ENCODE results near the gene C14orf132.

GRCh38 chr14:96031691-96032090 lies 7.5 kb upstream of the C14orf132 start:
- TF ChIP-seq, protein P1, sequence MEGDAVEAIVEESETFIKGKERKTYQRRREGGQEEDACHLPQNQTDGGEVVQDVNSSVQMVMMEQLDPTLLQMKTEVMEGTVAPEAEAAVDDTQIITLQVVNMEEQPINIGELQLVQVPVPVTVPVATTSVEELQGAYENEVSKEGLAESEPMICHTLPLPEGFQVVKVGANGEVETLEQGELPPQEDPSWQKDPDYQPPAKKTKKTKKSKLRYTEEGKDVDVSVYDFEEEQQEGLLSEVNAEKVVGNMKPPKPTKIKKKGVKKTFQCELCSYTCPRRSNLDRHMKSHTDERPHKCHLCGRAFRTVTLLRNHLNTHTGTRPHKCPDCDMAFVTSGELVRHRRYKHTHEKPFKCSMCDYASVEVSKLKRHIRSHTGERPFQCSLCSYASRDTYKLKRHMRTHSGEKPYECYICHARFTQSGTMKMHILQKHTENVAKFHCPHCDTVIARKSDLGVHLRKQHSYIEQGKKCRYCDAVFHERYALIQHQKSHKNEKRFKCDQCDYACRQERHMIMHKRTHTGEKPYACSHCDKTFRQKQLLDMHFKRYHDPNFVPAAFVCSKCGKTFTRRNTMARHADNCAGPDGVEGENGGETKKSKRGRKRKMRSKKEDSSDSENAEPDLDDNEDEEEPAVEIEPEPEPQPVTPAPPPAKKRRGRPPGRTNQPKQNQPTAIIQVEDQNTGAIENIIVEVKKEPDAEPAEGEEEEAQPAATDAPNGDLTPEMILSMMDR (IDR thresholded peaks at IDR 0.05), result no peak
- no peak for TF ChIP-seq POLR2A (IDR thresholded peaks at IDR 0.05)

Data from testis (tissue), 2 donors.